T-helper 1 cell treated with Interleukin-12 subunit alpha and Interleukin-12 subunit beta and Interleukin-4 antibody, amounts not matched to agents 30 ng/mL and 1 ng/mL, for 36 hours (primary cell): ENCODE results near the gene IL6ST. TPM values are rescaled to one million over a fixed set of nuclear protein-coding genes. Genes with fewer than 3 reads are reported as not detected.

ENCODE experiments used
- intact Hi-C: fragments of 100-400 bp; cut with micrococcal nuclease; formaldehyde crosslinking; loops from one replicate; pipeline ENCODE4 v1.15.1; 2024
- total RNA-seq: library from RNA; stranded (reverse); gene quantifications from 2 replicates; pipeline ENCODE4 v1.2.3, GENCODE V29; 2022

IL6ST gene
- total RNA-seq, 1 donor from 2014 or later: 99.6 TPM

GRCh38 chr5:55923865-55924500, 70.8 kb downstream of the IL6ST start:
- intact Hi-C loops: loop anchor here (2.0 to 5.0 kb wide), 5 partner anchors 21 to 752 kb away; partner anchors contain the start of genes CDC20B and SLC38A9

GRCh38 chr5:55923177-55923771, 71.5 kb downstream of the IL6ST start:
- intact Hi-C loops: loop anchor here (2.0 to 5.0 kb wide), 5 partner anchors 20 to 751 kb away; partner anchors contain the start of genes CDC20B and SLC38A9

GRCh38 chr5:55921617-55922016, 73.1 kb downstream of the IL6ST start:
- intact Hi-C loops: loop anchor here (2.0 to 5.0 kb wide), 5 partner anchors 19 to 749 kb away; partner anchors contain the start of genes CDC20B and SLC38A9

GRCh38 chr5:55920784-55921183, 74.0 kb downstream of the IL6ST start:
- intact Hi-C loops: loop anchor here (5.0 kb wide), 3 partner anchors 158 to 748 kb away; partner anchors contain the start of gene CDC20B

- intact Hi-C loops: loop anchor here (5.0 kb wide), 3 partner anchors 157 to 747 kb away; partner anchors contain the start of gene CDC20B
Observed at GRCh38 chr5:55919625-55920024, 75.1 kb downstream of the IL6ST start.

GRCh38 chr5:55918087-55919035, 76.4 kb downstream of the IL6ST start:
- intact Hi-C loops: no loop called here

GRCh38 chr5:55917402-55918086, 77.2 kb downstream of the IL6ST start:
- intact Hi-C loops: no loop called here

- intact Hi-C loops: no loop called here
Observed at GRCh38 chr5:55916986-55917385, 77.8 kb downstream of the IL6ST start.

- intact Hi-C loops: no loop called here
Observed at GRCh38 chr5:55915783-55916182, 79.0 kb downstream of the IL6ST start.

GRCh38 chr5:55914971-55915370, 79.8 kb downstream of the IL6ST start:
- intact Hi-C loops: no loop called here

- intact Hi-C loops: no loop called here
Observed at GRCh38 chr5:55913466-55914413, 81.0 kb downstream of the IL6ST start.

- intact Hi-C loops: no loop called here
Observed at GRCh38 chr5:55911784-55912653, 82.7 kb downstream of the IL6ST start.

- intact Hi-C loops: loop anchor here (10.0 kb wide), 1 partner anchor 374 kb away; the partner anchor contains the start of gene PLPP1
Observed at GRCh38 chr5:55908804-55909203, 86.0 kb downstream of the IL6ST start.

- intact Hi-C loops: loop anchor here (10.0 kb wide), 1 partner anchor 373 kb away; the partner anchor contains the start of gene PLPP1
Observed at GRCh38 chr5:55907927-55908326, 86.8 kb downstream of the IL6ST start.

- intact Hi-C loops: loop anchor here (10.0 kb wide), 1 partner anchor 370 kb away; the partner anchor contains the start of gene PLPP1
Observed at GRCh38 chr5:55905251-55905650, 89.5 kb downstream of the IL6ST start.

- intact Hi-C loops: loop anchor here (5.0 to 10.0 kb wide), 3 partner anchors 369 to 732 kb away; partner anchors contain the start of genes CDC20B, DHX29, MTREX and PLPP1
Observed at GRCh38 chr5:55904152-55904551, 90.6 kb downstream of the IL6ST start.

- intact Hi-C loops: loop anchor here (1.0 to 10.0 kb wide), 8 partner anchors 20 to 731 kb away; partner anchors contain the start of genes CDC20B, DHX29, MTREX and PLPP1
Observed at GRCh38 chr5:55903121-55903701, 91.6 kb downstream of the IL6ST start.

GRCh38 chr5:55902696-55903095, 92.1 kb downstream of the IL6ST start:
- intact Hi-C loops: loop anchor here (1.0 to 10.0 kb wide), 8 partner anchors 20 to 730 kb away; partner anchors contain the start of genes CDC20B, DHX29, MTREX and PLPP1
